HepG2 (cell line): Measurements from ENCODE around the gene NKD1. TPM values are rescaled to one million over a fixed set of nuclear protein-coding genes. Genes with fewer than 3 reads are reported as not detected.

Experiments used
- CBX5 ChIP-seq: sonication (generic); formaldehyde crosslinking; IDR thresholded peaks from 2 replicates; pipeline ENCODE4 v1.4.0; 2020; ENCODE audit warnings: missing genetic modification reagents, borderline replicate concordance
- GPN1 ChIP-seq: sonication (generic); formaldehyde crosslinking; IDR thresholded peaks from 2 replicates; pipeline ENCODE4 v1.5.1; 2020; ENCODE audit warnings: missing genetic modification reagents, borderline replicate concordance
- STAT6 ChIP-seq: sonication (generic); formaldehyde crosslinking; IDR thresholded peaks from 2 replicates; pipeline ENCODE4 v1.4.0; 2020; ENCODE audit warnings: missing genetic modification reagents, mild to moderate bottlenecking, borderline replicate concordance
- USF2 ChIP-seq, 2 experiments: sonication (generic) in 1 of 2; formaldehyde crosslinking in 1 of 2; IDR thresholded peaks; 2 replicates each; pipeline versions ENCODE4 v1.5.1 to v1.6.1; 2011 to 2020; ENCODE audit warnings: borderline replicate concordance in 1 of 2, low read depth in 1 of 2, low read length in 1 of 2, mild to moderate bottlenecking in 1 of 2, missing genetic modification reagents in 1 of 2, moderate library complexity in 1 of 2
- ZBTB49 ChIP-seq: sonication (generic); formaldehyde crosslinking; IDR thresholded peaks from 2 replicates; pipeline ENCODE4 v1.4.0; 2020; ENCODE audit warnings: missing genetic modification reagents, borderline replicate concordance
- ZFAT ChIP-seq: sonication (generic); formaldehyde crosslinking; conservative IDR thresholded peaks from 2 replicates; pipeline ENCODE4 v1.8.1; 2023; ENCODE audit warnings: missing genetic modification reagents, inconsistent platforms
- ZNF142 ChIP-seq: sonication (generic); formaldehyde crosslinking; IDR thresholded peaks from 2 replicates; pipeline ENCODE4 v1.4.0; 2020; ENCODE audit warnings: missing genetic modification reagents
- ZNF180 ChIP-seq: sonication (generic); formaldehyde crosslinking; IDR thresholded peaks from 2 replicates; pipeline ENCODE4 v1.4.0; 2020; ENCODE audit warnings: low read depth, missing genetic modification reagents, borderline replicate concordance
- ZNF572 ChIP-seq: sonication (generic); formaldehyde crosslinking; IDR thresholded peaks from 2 replicates; pipeline ENCODE4 v1.5.1; 2020; ENCODE audit warnings: mild to moderate bottlenecking, missing genetic modification reagents
- ZNF713 ChIP-seq: sonication (generic); formaldehyde crosslinking; IDR thresholded peaks from 2 replicates; pipeline ENCODE4 v1.4.0; 2020; ENCODE audit warnings: mild to moderate bottlenecking, missing genetic modification reagents
- polyA plus RNA-seq, 8 experiments: library from polyadenylated mRNA; depleted of rRNA in 3 of 8; stranded (reverse) in 7 of 8; unstranded in 1 of 8; fragments of >200 nt; fragmentation: Illumina TruSeq in 4 of 8; extraction: Trizol in 4 of 8; gene quantifications; 2 replicates each; pipeline versions ENCODE4 v1.2.1 to v1.2.3, GENCODE V29; 2011 to 2016; ENCODE audit warnings: low read depth in 4 of 8, missing spikeins in 1 of 8, mixed read lengths in 1 of 8; ENCODE audit not compliant: insufficient read depth in 1 of 8
- total RNA-seq, 5 experiments: library from RNA; depleted of rRNA; stranded (reverse); fragments of >200 nt; fragmentation: Illumina TruSeq; extraction: Trizol; gene quantifications; 2 replicates each; pipeline ENCODE4 v1.2.3, GENCODE V29; 2016; ENCODE audit warnings: low read depth in 1 of 5

The NKD1 gene
- total and polyA plus RNA-seq, 2 of the 13 experiments (the other 11 are each of a cell fraction or from before 2014, with no cell fraction given) = 70.4 to 121 TPM

GRCh38 chr16:50530277-50531236 lies 17.6 kb upstream of the NKD1 start (continued):
- peak; percentile 94; the same call in 1 of the 2 replicates for TF ChIP-seq STAT6 (CRISPR knock-in tag)
- no peak for TF ChIP-seq USF2 (IDR thresholded peaks at IDR 0.05; ENCODE audit: low read depth, low read length)
- TF ChIP-seq USF2 (CRISPR knock-in tag; IDR thresholded peaks at IDR 0.05; ENCODE audit: borderline replicate concordance) = no peak
- peak; percentile 68; the same call in 1 of the 2 replicates for TF ChIP-seq ZBTB49 (CRISPR knock-in tag)
- TF ChIP-seq ZNF572 (CRISPR knock-in tag) = no peak
- TF ChIP-seq ZNF713 = no peak
- TF ChIP-seq ZNF180 = no peak
- peak; percentile 85; the same call in 1 of the 2 replicates for TF ChIP-seq ZNF142
- TF ChIP-seq CBX5 (CRISPR knock-in tag) = peak; percentile 83; the same call in 1 of the 2 replicates
- TF ChIP-seq ZFAT (CRISPR knock-in tag) = no peak
- TF ChIP-seq GPN1 (CRISPR knock-in tag) = no peak
